Omental fat pad (tissue), 4 donors: ENCODE measurements around the gene TFDP1. TPM values are rescaled to one million over a fixed set of nuclear protein-coding genes. Genes with fewer than 3 reads are reported as not detected.
"Not testable (repeated sequence)": the region's sequence is repeated elsewhere in the genome, so short reads cannot be mapped to it uniquely, and the experiment has no call there.

ENCODE experiments used
- ATAC-seq: fragments of 150-250 bp; one replicate; pipeline ENCODE4 v1.9.1; 2016; ENCODE audit warnings: mild to moderate bottlenecking, moderate library complexity; ENCODE audit not compliant: low FRiP score
- DNase-seq: peaks from one replicate; pipeline ENCODE4 v3.0.0-alpha.2; 2019; ENCODE audit warnings: low spot score
- total RNA-seq, 4 donors: library from RNA; depleted of rRNA; stranded (reverse); fragments of >200 nt; gene quantifications; one replicate each; pipeline ENCODE4 v1.1.0, GENCODE V29; 2016
- TF ChIP-seq, protein P1 (sequence below), 3 donors: fragments of 450-650 bp; IDR thresholded peaks; one replicate each; pipeline ENCODE4 v1.5.1; 2016 to 2017; ENCODE audit warnings: antibody characterized with exemption in 3 of 3, mild to moderate bottlenecking in 3 of 3, moderate library complexity in 2 of 3

The TFDP1 gene
- total RNA-seq, 4 donors from 2014 or later, result 32.6 to 59.6 (median 44.4) TPM

DNA sequence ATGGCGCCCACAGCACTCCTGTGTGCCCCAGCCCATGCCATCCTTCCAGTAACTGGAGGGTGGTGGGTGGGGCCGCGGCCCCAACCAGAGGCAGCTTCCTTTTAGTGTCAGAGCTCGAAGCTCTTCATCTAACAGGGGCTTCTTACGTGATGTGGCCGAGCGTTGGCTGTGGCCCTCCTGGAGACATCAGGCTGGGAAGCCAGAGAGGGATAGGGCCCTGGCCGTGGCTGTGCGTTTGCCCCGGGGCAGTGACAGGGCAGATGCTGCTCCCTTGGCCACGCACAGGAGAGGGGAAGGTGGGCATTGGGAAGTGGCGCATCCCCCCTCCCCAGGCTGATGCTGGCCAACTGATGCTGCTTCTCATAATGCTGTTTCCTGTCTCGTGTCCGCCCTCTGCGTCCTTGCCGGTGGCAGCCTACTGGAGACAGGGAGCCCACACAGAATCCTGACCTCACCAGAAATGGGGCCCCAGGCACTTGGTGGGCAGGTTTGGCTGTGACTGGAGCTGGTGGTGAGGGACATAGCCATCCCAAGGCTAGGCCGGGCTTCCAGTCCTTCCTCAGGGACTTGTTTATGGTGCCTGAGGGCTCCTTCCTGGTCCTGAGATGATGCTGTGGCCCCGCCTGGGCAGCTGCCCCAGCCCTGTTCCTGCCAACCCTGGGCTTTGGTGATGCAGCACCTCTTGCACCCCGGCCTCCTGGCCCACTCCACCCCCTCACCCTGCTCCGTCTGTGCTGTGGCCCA lies 39.1 kb downstream of the TFDP1 start:
- TF ChIP-seq, protein P1, sequence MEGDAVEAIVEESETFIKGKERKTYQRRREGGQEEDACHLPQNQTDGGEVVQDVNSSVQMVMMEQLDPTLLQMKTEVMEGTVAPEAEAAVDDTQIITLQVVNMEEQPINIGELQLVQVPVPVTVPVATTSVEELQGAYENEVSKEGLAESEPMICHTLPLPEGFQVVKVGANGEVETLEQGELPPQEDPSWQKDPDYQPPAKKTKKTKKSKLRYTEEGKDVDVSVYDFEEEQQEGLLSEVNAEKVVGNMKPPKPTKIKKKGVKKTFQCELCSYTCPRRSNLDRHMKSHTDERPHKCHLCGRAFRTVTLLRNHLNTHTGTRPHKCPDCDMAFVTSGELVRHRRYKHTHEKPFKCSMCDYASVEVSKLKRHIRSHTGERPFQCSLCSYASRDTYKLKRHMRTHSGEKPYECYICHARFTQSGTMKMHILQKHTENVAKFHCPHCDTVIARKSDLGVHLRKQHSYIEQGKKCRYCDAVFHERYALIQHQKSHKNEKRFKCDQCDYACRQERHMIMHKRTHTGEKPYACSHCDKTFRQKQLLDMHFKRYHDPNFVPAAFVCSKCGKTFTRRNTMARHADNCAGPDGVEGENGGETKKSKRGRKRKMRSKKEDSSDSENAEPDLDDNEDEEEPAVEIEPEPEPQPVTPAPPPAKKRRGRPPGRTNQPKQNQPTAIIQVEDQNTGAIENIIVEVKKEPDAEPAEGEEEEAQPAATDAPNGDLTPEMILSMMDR (IDR thresholded peaks at IDR 0.05), result no peak
- no peak for ATAC-seq
- DNase-seq, result no peak

DNA sequence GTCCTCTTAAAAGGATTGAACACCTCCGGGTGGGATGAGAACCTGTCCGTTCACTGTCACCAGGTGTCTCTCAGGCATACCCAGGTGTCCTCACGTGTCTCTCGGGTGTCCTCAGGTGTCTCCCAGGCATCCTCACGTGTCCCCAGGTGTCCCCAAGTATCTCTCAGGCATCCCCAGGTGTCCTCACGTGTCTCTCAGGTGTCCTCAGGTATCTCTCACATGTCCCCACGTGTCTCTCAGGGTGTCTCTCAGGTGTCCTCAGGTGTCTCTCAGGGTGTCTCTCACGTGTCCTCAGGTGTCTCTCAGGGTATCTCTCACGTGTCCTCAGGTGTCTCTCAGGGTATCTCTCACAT lies 39.7 kb downstream of the TFDP1 start:
- ATAC-seq (no peak), DNase-seq (no peak)
- TF ChIP-seq, protein P1 (IDR thresholded peaks at IDR 0.05), result no peak

DNA sequence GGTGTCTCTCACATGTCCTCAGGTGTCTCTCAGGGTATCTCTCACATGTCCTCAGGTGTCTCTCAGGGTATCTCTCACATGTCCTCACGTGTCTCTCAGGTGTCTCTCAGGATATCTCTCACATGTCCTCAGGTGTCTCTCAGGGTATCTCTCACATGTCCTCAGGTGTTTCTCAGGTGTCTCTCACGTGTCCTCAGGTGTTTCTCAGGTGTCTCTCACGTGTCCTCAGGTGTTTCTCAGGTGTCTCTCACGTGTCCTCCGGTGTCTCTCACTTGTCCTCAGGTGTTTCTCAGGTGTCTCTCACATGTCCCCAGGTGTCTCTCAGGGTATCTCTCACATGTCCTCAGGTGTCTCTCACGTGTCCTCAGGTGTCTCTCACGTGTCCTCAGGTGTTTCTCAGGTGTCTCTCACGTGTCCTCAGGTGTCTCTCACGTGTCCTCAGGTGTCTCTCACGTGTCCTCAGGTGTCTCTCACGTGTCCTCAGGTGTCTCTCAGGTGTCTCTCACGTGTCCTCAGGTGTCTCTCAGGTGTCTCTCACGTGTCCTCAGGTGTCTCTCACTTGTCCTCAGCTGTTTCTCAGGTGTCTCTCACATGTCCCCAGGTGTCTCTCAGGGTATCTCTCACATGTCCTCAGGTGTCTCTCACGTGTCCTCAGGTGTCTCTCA lies 40.2 kb downstream of the TFDP1 start:
- not testable (repeated sequence) for ATAC-seq, DNase-seq

DNA sequence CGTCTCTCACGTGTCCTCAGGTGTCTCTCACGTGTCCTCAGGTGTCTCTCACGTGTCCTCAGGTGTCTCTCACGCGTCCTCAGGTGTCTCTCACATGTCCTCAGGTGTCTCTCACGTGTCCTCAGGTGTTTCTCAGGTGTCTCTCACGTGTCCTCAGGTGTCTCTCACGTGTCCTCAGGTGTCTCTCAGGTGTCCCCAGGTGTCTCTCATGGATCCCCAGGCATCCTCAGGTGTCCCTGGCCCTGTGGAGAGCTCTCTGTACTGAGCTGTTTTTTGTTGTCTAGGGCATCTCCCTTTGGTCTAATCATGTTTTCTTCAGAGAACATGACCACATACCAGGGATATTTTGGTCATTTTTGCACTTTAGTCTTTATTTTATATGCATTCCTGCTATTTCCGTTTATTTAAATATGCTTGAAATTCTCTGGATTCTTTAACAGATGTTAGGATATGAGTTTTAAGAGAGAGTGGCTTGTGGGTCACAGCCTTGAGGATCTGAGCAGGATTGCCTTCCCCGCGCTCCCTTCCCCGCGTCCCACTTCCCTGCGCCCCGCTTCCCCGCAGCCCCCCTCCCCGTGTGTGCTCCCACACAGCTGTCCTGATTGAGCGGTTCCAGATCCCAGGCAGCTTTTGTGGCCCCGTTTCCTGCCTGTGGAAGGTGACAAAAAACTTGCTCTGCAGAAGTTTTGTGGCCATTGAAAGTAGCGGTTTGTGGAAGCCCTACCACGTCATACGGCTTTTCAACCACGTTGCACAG lies 41.6 kb downstream of the TFDP1 start:
- TF ChIP-seq, protein P1 (IDR thresholded peaks at IDR 0.05), result no peak
- no peak for DNase-seq
- no peak for ATAC-seq

DNA sequence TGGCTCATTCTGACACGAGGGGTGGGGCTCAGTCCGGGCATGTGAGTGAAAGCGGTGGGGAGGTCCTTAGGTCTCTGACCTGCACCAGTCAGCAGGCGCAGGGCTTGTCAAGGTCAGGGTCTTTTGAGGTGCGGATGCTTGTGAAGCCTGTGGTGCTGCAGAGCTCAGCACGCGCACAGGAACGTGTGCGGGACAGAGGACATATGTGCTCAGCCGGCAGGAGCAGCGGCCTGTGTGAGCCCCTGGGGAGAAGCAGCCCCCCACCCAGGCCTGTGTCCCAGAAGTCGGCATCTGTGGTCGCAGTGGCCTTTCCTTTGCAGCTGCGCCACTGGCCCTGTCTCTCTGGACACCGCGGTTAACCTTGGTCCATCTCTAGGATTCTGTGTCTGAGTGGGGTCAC lies 42.6 kb downstream of the TFDP1 start:
- no peak for DNase-seq
- TF ChIP-seq, protein P1 (IDR thresholded peaks at IDR 0.05), result no peak
- no peak for ATAC-seq

DNA sequence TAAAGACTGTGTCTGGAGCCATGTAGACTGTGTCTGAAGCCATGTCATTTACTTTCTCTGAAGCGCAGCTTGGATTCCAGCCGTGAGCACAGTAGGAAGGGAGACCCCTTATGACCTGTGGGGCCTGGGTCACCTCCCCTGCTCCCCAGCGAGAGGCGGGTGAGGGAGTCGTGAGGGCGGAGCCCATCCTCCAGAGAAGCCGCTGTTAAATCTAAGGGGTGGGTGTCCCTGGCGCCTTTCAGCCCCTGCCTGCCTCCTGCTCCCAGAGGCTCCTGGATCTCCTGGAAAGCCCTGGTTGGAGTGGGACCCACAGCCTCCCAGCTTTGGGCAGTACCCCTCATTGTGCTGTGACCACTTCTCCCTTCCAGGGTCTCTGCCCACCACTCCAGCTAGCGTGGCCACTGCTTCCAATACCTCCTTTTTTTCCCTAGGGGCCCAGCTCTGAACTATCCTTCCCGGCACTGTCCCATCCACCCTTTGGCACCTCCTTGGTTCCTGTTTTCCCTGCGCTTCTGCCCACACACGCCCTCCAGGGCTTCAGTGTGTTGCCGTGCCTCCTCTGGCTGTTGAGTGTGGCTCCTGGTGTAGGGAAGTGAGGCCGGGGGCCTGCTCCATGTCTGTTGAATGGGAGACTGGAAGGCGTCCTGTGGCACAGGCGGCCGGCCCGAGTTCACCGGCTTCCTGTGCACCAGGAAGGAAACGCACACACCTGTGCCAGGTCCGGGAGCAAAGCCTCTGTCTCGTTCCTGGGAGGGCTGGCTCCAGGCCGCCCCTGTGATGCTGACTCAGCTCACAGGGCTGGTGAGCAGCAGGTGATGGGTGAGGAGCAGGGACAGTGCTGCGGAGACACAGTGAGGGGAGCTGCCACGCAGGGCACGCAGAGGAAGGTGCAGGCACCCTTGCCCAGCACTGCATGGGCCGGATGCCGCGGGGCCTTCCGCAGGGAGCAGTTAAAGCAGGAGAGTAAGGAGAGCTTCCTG lies 44.0 kb downstream of the TFDP1 start:
- ATAC-seq, result no peak
- DNase-seq, result no peak
- TF ChIP-seq, protein P1 (IDR thresholded peaks at IDR 0.05), result no peak
